ENCODE results near the gene PDPN. TPM values are rescaled to one million over a fixed set of nuclear protein-coding genes. Genes with fewer than 3 reads are reported as not detected.
A peak's percentile ranks its signal among the peaks of the same experiment; 100 is the strongest.

The PDPN gene
- total and polyA plus RNA-seq, 9 of the 15 experiments (the other 6 are each of a cell fraction or from before 2014, with no cell fraction given): 0.11 TPM; not detected in 8

GRCh38 chr1:13570924-13571323 is 12.7 kb upstream of the PDPN start (continued):
- TF ChIP-seq SPI1 (IDR thresholded peaks at IDR 0.05; ENCODE audit: borderline replicate concordance, low read depth, low read length): no peak
- TF ChIP-seq FOXM1 (IDR thresholded peaks at IDR 0.05; ENCODE audit: low read depth): no peak
- TF ChIP-seq FOXM1 (CRISPR knock-in tag; IDR thresholded peaks at IDR 0.05; ENCODE audit: low read depth): no peak
- TF ChIP-seq GTF2B (IDR thresholded peaks at IDR 0.05; ENCODE audit: extremely low read depth, insufficient read length): no peak
- no peak for TF ChIP-seq LEF1 (IDR thresholded peaks at IDR 0.05)
- TF ChIP-seq MLX (CRISPR knock-in tag; conservative IDR thresholded peaks at IDR 0.05): no peak
- 0 out of 2 replicates have a peak, but pooled peaks have one; percentile 23 for TF ChIP-seq KLF16 (IDR thresholded peaks at IDR 0.05)
- no peak for TF ChIP-seq ZC3H4 (CRISPR knock-in tag; IDR thresholded peaks at IDR 0.05; ENCODE audit: borderline replicate concordance)
- no peak for TF ChIP-seq ZNF174 (CRISPR knock-in tag; IDR thresholded peaks at IDR 0.05)
- no peak for TF ChIP-seq NEUROD1 (IDR thresholded peaks at IDR 0.05; ENCODE audit: borderline replicate concordance, low read depth, low read length, partially characterized antibody)
- TF ChIP-seq RBM34 (IDR thresholded peaks at IDR 0.05; ENCODE audit: borderline replicate concordance, insufficient read depth, low read length): no peak
- TF ChIP-seq MTA1 (IDR thresholded peaks at IDR 0.05; ENCODE audit: borderline replicate concordance): no peak
- TF ChIP-seq, protein P1, sequence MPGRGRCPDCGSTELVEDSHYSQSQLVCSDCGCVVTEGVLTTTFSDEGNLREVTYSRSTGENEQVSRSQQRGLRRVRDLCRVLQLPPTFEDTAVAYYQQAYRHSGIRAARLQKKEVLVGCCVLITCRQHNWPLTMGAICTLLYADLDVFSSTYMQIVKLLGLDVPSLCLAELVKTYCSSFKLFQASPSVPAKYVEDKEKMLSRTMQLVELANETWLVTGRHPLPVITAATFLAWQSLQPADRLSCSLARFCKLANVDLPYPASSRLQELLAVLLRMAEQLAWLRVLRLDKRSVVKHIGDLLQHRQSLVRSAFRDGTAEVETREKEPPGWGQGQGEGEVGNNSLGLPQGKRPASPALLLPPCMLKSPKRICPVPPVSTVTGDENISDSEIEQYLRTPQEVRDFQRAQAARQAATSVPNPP (IDR thresholded peaks at IDR 0.05; ENCODE audit: borderline replicate concordance, insufficient read depth, insufficient read length): no peak
- TF ChIP-seq ZNF764 (CRISPR knock-in tag; IDR thresholded peaks at IDR 0.05; ENCODE audit: low read depth): peak; percentile 87
- no peak for TF ChIP-seq ZNF282 (CRISPR knock-in tag; IDR thresholded peaks at IDR 0.05)

Measured in K562 (cell line).